ENCODE data around the gene CYP2S1.

The CYP2S1 gene

DNA sequence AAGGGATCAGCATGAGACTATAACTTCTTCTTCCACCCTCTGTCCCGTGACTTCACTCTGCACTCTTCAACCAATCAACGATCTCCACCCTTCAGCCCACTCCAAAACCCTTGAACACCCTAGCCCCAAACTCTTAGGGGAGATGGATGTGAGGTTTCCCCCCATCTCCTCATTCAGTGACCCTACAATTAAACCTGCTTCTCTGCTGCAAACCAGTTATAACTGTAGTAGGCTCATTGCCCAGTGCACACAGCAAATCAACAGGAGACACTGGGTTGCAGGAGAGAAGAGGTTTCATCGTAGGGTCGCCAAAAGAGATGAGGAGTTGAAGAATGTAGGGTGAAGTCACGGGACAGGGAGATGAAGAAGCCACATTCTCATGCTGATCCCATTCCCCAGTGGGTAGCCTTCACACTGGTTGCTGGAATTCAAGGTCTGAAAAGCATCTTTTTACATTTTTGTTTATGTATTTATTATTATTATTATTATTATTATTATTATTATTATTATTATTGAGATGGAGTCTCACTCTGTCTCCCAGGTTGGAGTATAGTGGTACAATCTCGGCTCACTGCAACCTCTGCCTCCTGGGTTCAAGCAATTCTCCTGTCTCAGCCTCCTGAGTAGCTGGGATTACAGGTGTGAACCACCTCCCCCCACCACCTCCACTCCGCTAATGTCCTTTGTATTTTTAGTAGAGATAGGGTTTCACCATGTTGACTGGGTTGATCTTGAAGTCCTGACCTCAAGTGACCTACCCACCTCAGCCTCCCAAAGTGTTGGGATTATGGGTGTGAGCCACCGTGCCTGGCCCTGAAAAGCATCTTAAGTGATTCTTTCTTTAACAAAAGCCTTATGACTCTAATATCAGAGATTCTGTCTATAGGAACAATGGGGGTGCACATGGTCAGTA is 5.8 kb upstream of the CYP2S1 start:
- H3K4me3 ChIP-seq (ENCODE audit: low read depth, low read length), result no peak overlapping the region
- no peak for DNase-seq (ENCODE audit: low read depth)
- TF ChIP-seq, protein P1, sequence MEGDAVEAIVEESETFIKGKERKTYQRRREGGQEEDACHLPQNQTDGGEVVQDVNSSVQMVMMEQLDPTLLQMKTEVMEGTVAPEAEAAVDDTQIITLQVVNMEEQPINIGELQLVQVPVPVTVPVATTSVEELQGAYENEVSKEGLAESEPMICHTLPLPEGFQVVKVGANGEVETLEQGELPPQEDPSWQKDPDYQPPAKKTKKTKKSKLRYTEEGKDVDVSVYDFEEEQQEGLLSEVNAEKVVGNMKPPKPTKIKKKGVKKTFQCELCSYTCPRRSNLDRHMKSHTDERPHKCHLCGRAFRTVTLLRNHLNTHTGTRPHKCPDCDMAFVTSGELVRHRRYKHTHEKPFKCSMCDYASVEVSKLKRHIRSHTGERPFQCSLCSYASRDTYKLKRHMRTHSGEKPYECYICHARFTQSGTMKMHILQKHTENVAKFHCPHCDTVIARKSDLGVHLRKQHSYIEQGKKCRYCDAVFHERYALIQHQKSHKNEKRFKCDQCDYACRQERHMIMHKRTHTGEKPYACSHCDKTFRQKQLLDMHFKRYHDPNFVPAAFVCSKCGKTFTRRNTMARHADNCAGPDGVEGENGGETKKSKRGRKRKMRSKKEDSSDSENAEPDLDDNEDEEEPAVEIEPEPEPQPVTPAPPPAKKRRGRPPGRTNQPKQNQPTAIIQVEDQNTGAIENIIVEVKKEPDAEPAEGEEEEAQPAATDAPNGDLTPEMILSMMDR (conservative IDR thresholded peaks at IDR 0.05; ENCODE audit: low read depth, low read length), result no peak

DNA sequence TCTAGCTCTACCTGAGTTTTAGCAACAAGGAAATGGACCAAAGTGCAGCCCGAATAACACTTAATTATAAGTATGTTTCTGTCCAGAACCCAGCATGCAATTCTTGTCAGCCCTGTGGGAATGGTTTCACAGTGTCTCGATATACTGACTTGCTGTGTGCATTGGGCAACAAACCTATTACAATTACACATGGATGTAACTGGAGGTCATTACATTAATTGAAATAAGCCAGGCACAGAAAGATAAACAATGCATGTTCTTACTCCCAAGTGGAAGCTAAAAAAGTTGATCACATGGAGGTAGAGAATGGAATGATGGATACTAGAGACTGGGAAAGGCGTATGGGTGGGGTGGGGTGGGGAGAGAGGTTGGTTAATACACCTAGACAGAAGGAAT is 5.1 kb upstream of the CYP2S1 start:
- TF ChIP-seq, protein P1 (conservative IDR thresholded peaks at IDR 0.05; ENCODE audit: low read depth, low read length), result no peak
- no peak overlapping the region for H3K4me3 ChIP-seq (ENCODE audit: low read depth, low read length)
- DNase-seq (ENCODE audit: low read depth), result no peak

DNA sequence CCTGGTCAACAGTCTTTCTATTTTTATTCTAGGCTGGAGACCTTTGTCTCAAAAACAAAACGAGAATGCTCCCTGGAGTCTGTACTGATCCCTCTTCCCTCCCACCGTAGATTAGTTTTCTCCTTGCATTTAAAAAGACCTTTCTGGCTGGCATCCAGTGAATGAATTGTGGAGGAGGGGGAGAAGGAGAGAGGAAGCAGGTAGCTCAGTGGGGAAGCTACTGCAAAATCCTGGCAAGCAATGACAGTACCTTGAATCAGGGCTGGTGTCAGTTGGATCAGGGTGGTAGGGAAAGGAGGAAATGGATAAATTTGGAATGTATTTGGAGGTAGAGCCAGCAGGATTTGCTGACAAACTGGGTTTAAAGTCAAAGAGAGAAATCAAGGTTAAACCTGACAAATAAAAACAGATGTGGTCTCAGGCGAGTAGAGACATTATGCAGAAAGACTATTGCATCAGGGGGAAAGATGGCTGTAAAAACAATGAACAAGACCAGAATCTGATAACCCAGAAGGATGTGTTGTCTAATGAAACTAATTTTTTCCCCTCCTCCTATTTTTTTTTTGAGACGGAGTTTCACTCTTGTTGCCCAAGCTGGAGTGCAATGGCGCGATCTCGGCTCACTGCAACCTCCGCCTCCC is 3.5 kb upstream of the CYP2S1 start:
- TF ChIP-seq, protein P1 (conservative IDR thresholded peaks at IDR 0.05; ENCODE audit: low read depth, low read length), result no peak
- no peak overlapping the region for H3K4me3 ChIP-seq (ENCODE audit: low read depth, low read length)
- DNase-seq (ENCODE audit: low read depth), result no peak

DNA sequence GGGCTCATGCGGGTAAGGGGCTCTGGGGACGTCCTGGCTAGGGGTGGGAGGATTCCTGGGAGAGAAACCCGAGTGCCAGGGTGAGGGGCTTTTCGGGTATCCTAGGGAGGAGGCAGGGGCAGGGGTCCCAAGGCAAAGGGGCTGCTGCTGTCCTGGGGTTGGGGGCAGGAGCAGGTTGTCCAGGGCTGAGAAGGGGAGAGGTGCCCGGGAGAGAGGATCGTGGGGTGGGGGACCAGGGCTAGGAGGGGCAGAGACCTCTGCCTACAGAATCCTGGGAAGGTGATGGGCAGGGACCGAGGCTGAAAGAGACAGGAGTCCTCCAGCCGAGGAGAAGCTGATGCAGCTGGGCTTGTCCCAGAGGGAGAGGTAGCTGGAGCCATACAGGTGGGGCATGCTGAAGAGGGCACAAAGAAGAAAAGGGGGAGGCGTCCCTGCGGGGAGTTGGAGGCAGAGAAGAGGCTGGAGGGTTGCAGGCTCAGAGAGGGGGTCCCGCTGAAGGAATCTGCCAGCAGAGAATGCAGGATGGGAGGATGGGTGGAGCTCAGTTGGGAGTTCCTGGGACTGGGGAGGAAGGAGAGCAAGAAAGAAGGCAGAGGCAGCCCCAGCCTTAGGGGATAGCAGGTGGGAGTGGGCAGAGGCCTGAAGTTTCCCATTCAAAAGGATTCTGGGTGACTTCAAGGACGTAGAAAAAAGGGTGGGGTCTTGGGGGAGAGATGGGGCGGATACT is 574 bp downstream of the CYP2S1 start:
- peak overlapping the region; percentile 46 for H3K4me3 ChIP-seq (ENCODE audit: low read depth, low read length)
- TF ChIP-seq, protein P1 (conservative IDR thresholded peaks at IDR 0.05; ENCODE audit: low read depth, low read length), result no peak
- no peak for DNase-seq (ENCODE audit: low read depth)

DNA sequence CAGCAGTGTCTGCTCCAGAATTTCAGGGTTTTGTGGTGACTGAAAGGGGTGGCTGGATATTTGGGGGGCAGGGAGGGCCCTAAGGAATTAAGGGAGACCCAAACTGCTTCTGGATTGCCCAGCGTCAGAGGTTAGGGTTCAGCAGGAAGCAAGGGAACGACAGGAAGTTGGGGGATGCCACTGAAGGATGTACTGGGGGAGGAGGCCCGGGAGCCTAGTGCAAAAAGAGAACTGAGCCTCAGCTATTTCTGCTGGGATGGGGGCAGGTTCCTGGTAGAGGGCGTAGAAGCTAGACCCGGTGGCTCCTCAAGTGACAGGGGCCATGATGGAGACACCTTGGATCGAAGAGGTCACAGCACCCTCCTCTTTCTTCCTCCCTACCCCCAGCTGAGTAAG is 1.1 kb downstream of the CYP2S1 start:
- TF ChIP-seq, protein P1 (conservative IDR thresholded peaks at IDR 0.05; ENCODE audit: low read depth, low read length), result no peak
- no peak overlapping the region for H3K4me3 ChIP-seq (ENCODE audit: low read depth, low read length)
- DNase-seq (ENCODE audit: low read depth), result no peak

DNA sequence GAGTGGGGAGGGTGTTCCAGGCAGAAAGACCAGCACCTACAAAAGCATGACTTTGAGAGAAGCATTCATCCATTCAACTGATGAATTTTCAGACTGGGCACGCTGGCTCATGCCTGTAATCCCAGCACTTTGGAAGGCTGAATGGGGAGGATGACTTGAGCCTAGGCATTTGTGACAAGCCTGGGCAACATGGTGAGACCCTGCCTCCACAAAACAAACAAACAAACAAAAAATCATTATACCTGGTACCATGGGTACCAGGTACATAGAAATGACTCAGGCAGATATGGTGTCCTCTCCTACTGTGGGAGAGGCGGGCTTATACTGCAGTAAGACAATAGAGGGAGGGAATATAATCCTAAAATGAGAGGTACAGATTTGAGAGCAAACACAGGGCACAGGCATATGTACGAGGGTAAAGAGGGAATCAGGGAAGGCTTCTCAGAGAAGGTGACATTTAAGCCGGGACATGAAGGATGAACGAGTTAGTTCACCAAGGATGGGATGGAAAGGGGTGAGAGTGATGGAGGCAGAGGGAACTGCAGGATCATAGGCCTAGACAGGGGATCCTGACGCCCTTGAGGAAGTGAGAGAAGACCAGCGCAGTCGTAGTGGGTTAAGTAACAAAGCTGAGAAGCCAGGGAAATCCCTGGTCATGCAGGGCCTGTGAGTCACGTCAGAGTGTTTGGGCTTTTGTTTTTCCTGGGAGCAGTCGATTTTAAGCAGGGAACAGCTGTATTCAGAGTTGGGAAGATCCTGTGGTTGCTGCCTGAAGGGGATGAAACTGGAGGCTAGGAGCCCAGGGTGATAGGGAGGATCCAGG is 2.9 kb downstream of the CYP2S1 start:
- no peak overlapping the region for H3K4me3 ChIP-seq (ENCODE audit: low read depth, low read length)
- DNase-seq (ENCODE audit: low read depth), result peak; percentile 44
- TF ChIP-seq, protein P1 (conservative IDR thresholded peaks at IDR 0.05; ENCODE audit: low read depth, low read length), result no peak
